LoVo (cell line): ENCODE measurements around the gene FMO4.
A peak's percentile ranks its signal among the peaks of the same experiment; 100 is the strongest.
"Not testable (repeated sequence)": the region's sequence is repeated elsewhere in the genome, so short reads cannot be mapped to it uniquely, and the experiment has no call there.

Experiments used
- DNase-seq: peaks from one replicate; pipeline ENCODE4 v3.0.0-alpha.2; 2016; ENCODE audit warnings: low spot score

The FMO4 gene

GRCh38 chr1:171313835-171314320 lies at the start of gene FMO4:
Gene FMO4 (plus strand): TSS chr1:171314183. CDS start chr1:171319826, 5,643 bp downstream.
- DNase-seq: peak; percentile 91

GRCh38 chr1:171265686-171266085 lies 48.3 kb upstream of the FMO4 start:
- DNase-seq: no peak

- no peak for DNase-seq
Measured at GRCh38 chr1:171266930-171267329, 47.1 kb upstream of the FMO4 start.

GRCh38 chr1:171267391-171267790 lies 46.6 kb upstream of the FMO4 start:
- no peak for DNase-seq

- DNase-seq: no peak
Measured at GRCh38 chr1:171270806-171271205, 43.2 kb upstream of the FMO4 start.

GRCh38 chr1:171277534-171277933 lies 36.4 kb upstream of the FMO4 start:
- DNase-seq: no peak

GRCh38 chr1:171279234-171279633 lies 34.7 kb upstream of the FMO4 start:
- DNase-seq: no peak

GRCh38 chr1:171279678-171280077 lies 34.3 kb upstream of the FMO4 start:
- no peak for DNase-seq

GRCh38 chr1:171280599-171280998 lies 33.4 kb upstream of the FMO4 start:
- DNase-seq: no peak

- DNase-seq: no peak
Measured at GRCh38 chr1:171286032-171286705, 27.8 kb upstream of the FMO4 start.

- no peak for DNase-seq
Measured at GRCh38 chr1:171290621-171291020, 23.4 kb upstream of the FMO4 start.

- no peak for DNase-seq
Measured at GRCh38 chr1:171292799-171293198, 21.2 kb upstream of the FMO4 start.

- not testable (repeated sequence) for DNase-seq
Measured at GRCh38 chr1:171295383-171295782, 18.6 kb upstream of the FMO4 start.

GRCh38 chr1:171295821-171296220 lies 18.2 kb upstream of the FMO4 start:
- DNase-seq: no peak

- DNase-seq: no peak
Measured at GRCh38 chr1:171296897-171297296, 17.1 kb upstream of the FMO4 start.

- DNase-seq: no peak
Measured at GRCh38 chr1:171298696-171299095, 15.3 kb upstream of the FMO4 start.

GRCh38 chr1:171299342-171299741 lies 14.6 kb upstream of the FMO4 start:
- no peak for DNase-seq

- no peak for DNase-seq
Measured at GRCh38 chr1:171300401-171300800, 13.6 kb upstream of the FMO4 start.

GRCh38 chr1:171310661-171311087 lies 3.3 kb upstream of the FMO4 start:
- no peak for DNase-seq

- no peak for DNase-seq
Measured at GRCh38 chr1:171311771-171312558, 2.0 kb upstream of the FMO4 start.

GRCh38 chr1:171313319-171313834 lies 606 bp upstream of the FMO4 start:
- DNase-seq: no peak

- DNase-seq: no peak
Measured at GRCh38 chr1:171329251-171329650, 15.3 kb downstream of the FMO4 start.

GRCh38 chr1:171334024-171334640 lies 20.1 kb downstream of the FMO4 start:
- no peak for DNase-seq
